ENCODE data around the gene CASP4. TPM values are rescaled to one million over a fixed set of nuclear protein-coding genes. Genes with fewer than 3 reads are reported as not detected.

Gene CASP4
- total RNA-seq, 1 experiment from 2014 or later: 92.7 TPM

- no TSS peak for BruUV-seq (replicated peaks)
- no peak overlapping the region for H3K27ac ChIP-seq (ENCODE audit: low read depth, low read length, poor library complexity, severe bottlenecking)
- H3K27me3 ChIP-seq (replicated peaks; ENCODE audit: insufficient read depth, low read depth, low read length, poor library complexity): no peaks in the 10 kb centered on the region
- no peaks in the 10 kb centered on the region for H3K9me3 ChIP-seq (ENCODE audit: low read depth, low read length, poor library complexity, severe bottlenecking)
- CTCF ChIA-PET: no interaction called here
- intact Hi-C loops (cut with micrococcal nuclease; ENCODE audit: unreplicated experiment): no loop called here
- H3K4me1 ChIP-seq (ENCODE audit: insufficient read depth, low read length, poor library complexity, severe bottlenecking): no peaks in the 10 kb centered on the region
- no peak overlapping the region for H3K4me3 ChIP-seq (ENCODE audit: low read depth, low read length, poor library complexity, severe bottlenecking)
- POLR2A ChIA-PET (ENCODE audit: low non-redundant PET): no interaction called here
- no peak for TF ChIP-seq EZH2 (IDR thresholded peaks at IDR 0.05; ENCODE audit: borderline replicate concordance, low read depth, low read length, poor library complexity, severe bottlenecking)
- TF ChIP-seq CTCF (conservative IDR thresholded peaks at IDR 0.05; ENCODE audit: low read depth, low read length): peak; percentile 62
- no peaks in the 10 kb centered on the region for H3K36me3 ChIP-seq (ENCODE audit: insufficient read depth, low read length, poor library complexity, severe bottlenecking)
- peak; percentile 39 for DNase-seq (ENCODE audit: low spot score)
Observed at GRCh38 chr11:104905271-104905670, 63.1 kb downstream of the CASP4 start.

GRCh38 chr11:104899226-104899625, 69.1 kb downstream of the CASP4 start:
- POLR2A ChIA-PET (ENCODE audit: low non-redundant PET): no interaction called here
- CTCF ChIA-PET: no interaction called here
- no TSS peak for BruUV-seq (replicated peaks)

GRCh38 chr11:104898685-104899013, 69.7 kb downstream of the CASP4 start:
- no peak for DNase-seq (ENCODE audit: low spot score)
- BruUV-seq (replicated peaks): no TSS peak
- POLR2A ChIA-PET (ENCODE audit: low non-redundant PET): no interaction called here
- Histone ChIP-seq H3K4me1 (ENCODE audit: insufficient read depth, low read length, poor library complexity, severe bottlenecking) (no peaks in the 10 kb centered on the region), H3K9me3 (ENCODE audit: low read depth, low read length, poor library complexity, severe bottlenecking) (no peaks in the 10 kb centered on the region), H3K27ac (ENCODE audit: low read depth, low read length, poor library complexity, severe bottlenecking) (no peak overlapping the region), H3K36me3 (ENCODE audit: insufficient read depth, low read length, poor library complexity, severe bottlenecking) (no peaks in the 10 kb centered on the region), H3K27me3 (replicated peaks; ENCODE audit: insufficient read depth, low read depth, low read length, poor library complexity) (no peaks in the 10 kb centered on the region), H3K4me3 (ENCODE audit: low read depth, low read length, poor library complexity, severe bottlenecking) (no peak overlapping the region)
- CTCF ChIA-PET: no interaction called here
- TF ChIP-seq EZH2 (IDR thresholded peaks at IDR 0.05; ENCODE audit: borderline replicate concordance, low read depth, low read length, poor library complexity, severe bottlenecking) (no peak), CTCF (conservative IDR thresholded peaks at IDR 0.05; ENCODE audit: low read depth, low read length) (no peak)
- intact Hi-C loops (cut with micrococcal nuclease; ENCODE audit: unreplicated experiment): no loop called here

More at GRCh38 chr11:104899226-104899625, 69.1 kb downstream of the CASP4 start:
- DNase-seq (ENCODE audit: low spot score): no peak
- H3K27ac ChIP-seq (ENCODE audit: low read depth, low read length, poor library complexity, severe bottlenecking): no peak overlapping the region
- no peaks in the 10 kb centered on the region for H3K27me3 ChIP-seq (replicated peaks; ENCODE audit: insufficient read depth, low read depth, low read length, poor library complexity)
- TF ChIP-seq CTCF (conservative IDR thresholded peaks at IDR 0.05; ENCODE audit: low read depth, low read length): no peak
- TF ChIP-seq EZH2 (IDR thresholded peaks at IDR 0.05; ENCODE audit: borderline replicate concordance, low read depth, low read length, poor library complexity, severe bottlenecking): no peak
- H3K9me3 ChIP-seq (ENCODE audit: low read depth, low read length, poor library complexity, severe bottlenecking): no peaks in the 10 kb centered on the region
- no peaks in the 10 kb centered on the region for H3K36me3 ChIP-seq (ENCODE audit: insufficient read depth, low read length, poor library complexity, severe bottlenecking)
- intact Hi-C loops (cut with micrococcal nuclease; ENCODE audit: unreplicated experiment): no loop called here
- H3K4me1 ChIP-seq (ENCODE audit: insufficient read depth, low read length, poor library complexity, severe bottlenecking): no peaks in the 10 kb centered on the region
- H3K4me3 ChIP-seq (ENCODE audit: low read depth, low read length, poor library complexity, severe bottlenecking): no peak overlapping the region
